ENCODE data around the gene ADSL.

GRCh38 chr22:40309631-40310030 is 36.7 kb upstream of the ADSL start:
- TF ChIP-seq POLR2AphosphoS5 (IDR thresholded peaks at IDR 0.05; ENCODE audit: low read depth, low read length) (no peak), CTCF (IDR thresholded peaks at IDR 0.05 in 2 of 3, conservative IDR thresholded peaks at IDR 0.05 in 1 of 3; ENCODE audit: borderline replicate concordance in 1 of 3, insufficient read depth in 1 of 3, low read depth in 2 of 3, low read length in 2 of 3) (no peak), YY1 (IDR thresholded peaks at IDR 0.05; ENCODE audit: extremely low read depth, insufficient replicate concordance, low read depth, low read length) (no peak), FOSL1 (IDR thresholded peaks at IDR 0.05; ENCODE audit: low read depth) (no peak), RAD21 (IDR thresholded peaks at IDR 0.05; ENCODE audit: low read depth) (no peak), ZBTB33 (IDR thresholded peaks at IDR 0.05; ENCODE audit: extremely low read depth, insufficient replicate concordance, low read length) (no peak), ZFX (IDR thresholded peaks at IDR 0.05) (no peak), POLR2A (IDR thresholded peaks at IDR 0.05; ENCODE audit: borderline replicate concordance, extremely low read depth, insufficient read depth, insufficient read length) (no peak), EZH2 (IDR thresholded peaks at IDR 0.05) (no peak), EZH2phosphoT487 (IDR thresholded peaks at IDR 0.05; ENCODE audit: borderline replicate concordance) (no peak)
- TF ChIP-seq, protein P1, sequence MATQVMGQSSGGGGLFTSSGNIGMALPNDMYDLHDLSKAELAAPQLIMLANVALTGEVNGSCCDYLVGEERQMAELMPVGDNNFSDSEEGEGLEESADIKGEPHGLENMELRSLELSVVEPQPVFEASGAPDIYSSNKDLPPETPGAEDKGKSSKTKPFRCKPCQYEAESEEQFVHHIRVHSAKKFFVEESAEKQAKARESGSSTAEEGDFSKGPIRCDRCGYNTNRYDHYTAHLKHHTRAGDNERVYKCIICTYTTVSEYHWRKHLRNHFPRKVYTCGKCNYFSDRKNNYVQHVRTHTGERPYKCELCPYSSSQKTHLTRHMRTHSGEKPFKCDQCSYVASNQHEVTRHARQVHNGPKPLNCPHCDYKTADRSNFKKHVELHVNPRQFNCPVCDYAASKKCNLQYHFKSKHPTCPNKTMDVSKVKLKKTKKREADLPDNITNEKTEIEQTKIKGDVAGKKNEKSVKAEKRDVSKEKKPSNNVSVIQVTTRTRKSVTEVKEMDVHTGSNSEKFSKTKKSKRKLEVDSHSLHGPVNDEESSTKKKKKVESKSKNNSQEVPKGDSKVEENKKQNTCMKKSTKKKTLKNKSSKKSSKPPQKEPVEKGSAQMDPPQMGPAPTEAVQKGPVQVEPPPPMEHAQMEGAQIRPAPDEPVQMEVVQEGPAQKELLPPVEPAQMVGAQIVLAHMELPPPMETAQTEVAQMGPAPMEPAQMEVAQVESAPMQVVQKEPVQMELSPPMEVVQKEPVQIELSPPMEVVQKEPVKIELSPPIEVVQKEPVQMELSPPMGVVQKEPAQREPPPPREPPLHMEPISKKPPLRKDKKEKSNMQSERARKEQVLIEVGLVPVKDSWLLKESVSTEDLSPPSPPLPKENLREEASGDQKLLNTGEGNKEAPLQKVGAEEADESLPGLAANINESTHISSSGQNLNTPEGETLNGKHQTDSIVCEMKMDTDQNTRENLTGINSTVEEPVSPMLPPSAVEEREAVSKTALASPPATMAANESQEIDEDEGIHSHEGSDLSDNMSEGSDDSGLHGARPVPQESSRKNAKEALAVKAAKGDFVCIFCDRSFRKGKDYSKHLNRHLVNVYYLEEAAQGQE (IDR thresholded peaks at IDR 0.05; ENCODE audit: low read depth): no peak

Data from HCT116 (cell line).